Smooth muscle cell (in vitro differentiated cells): ENCODE data around the gene SLC9A9. TPM values are rescaled to one million over a fixed set of nuclear protein-coding genes. Genes with fewer than 3 reads are reported as not detected.

Source experiments
- DNase-seq: peaks from one replicate; lab custom pipeline; 2025; ENCODE audit not compliant: unreplicated experiment; lab: John Stamatoyannopoulos, UW
- H2AFZ ChIP-seq: fragments of 200-600 bp; sonication (generic); 2 replicates; pipeline ENCODE4 v1.6.0; 2016; ENCODE audit warnings: antibody characterized with exemption, low read depth, mild to moderate bottlenecking
- H3F3A ChIP-seq: fragments of 200-600 bp; sonication (generic); 2 replicates; pipeline ENCODE4 v1.6.0; 2017; ENCODE audit warnings: antibody characterized with exemption, low read depth
- H3K27ac ChIP-seq: fragments of 200-600 bp; sonication (generic); 2 replicates; pipeline ENCODE4 v1.5.1; 2016; ENCODE audit warnings: low read depth, mild to moderate bottlenecking
- H3K27me3 ChIP-seq: fragments of 200-600 bp; sonication (generic); 2 replicates; pipeline ENCODE4 v1.6.1; 2016; ENCODE audit warnings: low read depth, mild to moderate bottlenecking
- H3K36me3 ChIP-seq: fragments of 200-600 bp; sonication (generic); 2 replicates; pipeline ENCODE4 v1.5.1; 2016; ENCODE audit warnings: low read depth
- H3K4me1 ChIP-seq: fragments of 200-600 bp; sonication (generic); 2 replicates; pipeline ENCODE4 v1.5.1; 2016; ENCODE audit warnings: low read depth
- H3K4me2 ChIP-seq: fragments of 200-600 bp; sonication (generic); 2 replicates; pipeline ENCODE4 v1.6.0; 2016; ENCODE audit warnings: mild to moderate bottlenecking
- H3K4me3 ChIP-seq: fragments of 200-600 bp; sonication (generic); 2 replicates; pipeline ENCODE4 v1.5.1; 2016; ENCODE audit warnings: mild to moderate bottlenecking
- H3K79me2 ChIP-seq: fragments of 200-600 bp; sonication (generic); 2 replicates; pipeline ENCODE4 v1.6.0; 2016; ENCODE audit warnings: low read depth, mild to moderate bottlenecking
- H3K9ac ChIP-seq: fragments of 200-600 bp; sonication (generic); 2 replicates; pipeline ENCODE4 v1.6.0; 2016; ENCODE audit warnings: low read depth
- H3K9me3 ChIP-seq: fragments of 200-600 bp; sonication (generic); replicated peaks from 2 replicates; pipeline ENCODE4 v1.5.1; 2016; ENCODE audit warnings: low read depth
- H4K20me1 ChIP-seq: fragments of 200-600 bp; sonication (generic); 2 replicates; pipeline ENCODE4 v1.6.0; 2016; ENCODE audit warnings: low read depth
- CTCF ChIP-seq: fragments of 200-600 bp; sonication (generic); IDR thresholded peaks from 2 replicates; pipeline ENCODE4 v1.5.1; 2017; ENCODE audit warnings: borderline replicate concordance, mild to moderate bottlenecking, antibody characterized with exemption; ENCODE audit not compliant: insufficient read depth, poor library complexity, severe bottlenecking
- WGBS: methylation state at CpG from one replicate; pipeline ENCODE4 v1.1.7; 2016; ENCODE audit warnings: low lambda C conversion rate; 5-methylcytosine and 5-hydroxymethylcytosine counted together
- polyA plus RNA-seq: library from polyadenylated mRNA; unstranded; fragments of >200 nt; fragmentation: Nextera tagmentation; extraction: Ambion mirVana; gene quantifications from 2 replicates; pipeline ENCODE4 v1.2.1, GENCODE V29; 2016
- total RNA-seq: library from RNA; depleted of rRNA; stranded (reverse); fragments of >200 nt; gene quantifications from 2 replicates; pipeline ENCODE4 v1.2.3, GENCODE V29; 2014

The SLC9A9 gene
- total and polyA plus RNA-seq, 2 experiments from 2014 or later: 4.0 to 8.9 TPM

DNA sequence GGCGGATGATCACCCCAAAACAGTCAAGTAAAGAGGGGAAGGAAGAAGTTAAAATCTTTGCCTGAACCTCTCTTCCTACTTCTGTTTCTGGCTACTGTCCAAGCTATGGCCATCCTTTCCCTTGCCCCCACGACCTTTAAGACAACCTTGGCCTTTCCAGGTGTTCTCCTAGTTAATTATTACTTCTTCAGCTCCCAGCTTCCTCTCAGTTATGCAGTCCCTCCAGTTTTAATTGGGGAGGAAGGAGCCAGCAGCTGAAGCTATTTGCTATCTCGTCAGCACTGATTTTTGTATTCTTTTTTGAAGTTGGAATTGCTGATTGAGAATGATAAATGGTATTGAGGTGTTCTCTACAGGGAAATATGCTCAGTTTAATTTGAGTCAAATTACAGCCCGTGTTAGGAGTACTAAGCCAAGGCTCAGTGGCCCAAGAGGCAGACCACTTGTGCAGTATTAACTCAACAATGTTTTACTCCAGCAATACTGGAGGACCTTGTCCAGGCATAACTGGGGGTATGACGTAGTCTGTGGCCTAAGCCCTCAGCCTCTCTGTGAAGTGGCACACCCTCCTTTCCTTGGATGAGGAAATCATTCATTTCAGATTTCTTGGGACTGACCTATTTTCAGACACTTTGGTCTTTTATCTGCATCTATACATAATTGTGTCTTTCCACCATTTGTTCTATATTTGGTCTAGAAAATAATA lies 336.9 kb downstream of the SLC9A9 start:
- TF ChIP-seq CTCF: no peak

DNA sequence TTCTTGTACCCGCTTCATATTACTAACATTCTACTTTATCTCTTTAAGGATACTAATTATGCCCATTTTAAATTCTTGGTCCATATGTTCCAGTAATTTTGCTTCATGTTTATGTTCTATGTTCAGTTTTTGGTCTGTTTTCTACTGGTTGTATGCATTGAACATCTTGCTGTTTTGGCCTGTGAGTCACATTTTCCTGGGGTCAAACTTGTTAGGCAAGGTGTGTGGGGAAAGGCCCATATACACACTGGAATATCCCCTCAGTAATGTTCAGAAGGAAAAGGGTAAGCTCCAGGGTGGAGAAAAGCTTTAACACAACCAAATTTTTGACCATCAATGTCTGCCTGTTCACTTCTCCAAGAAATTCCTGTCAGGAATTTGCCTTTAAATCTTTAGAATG lies 337.7 kb downstream of the SLC9A9 start:
- H3K4me2 ChIP-seq: no peak overlapping the region
- no peaks in the 10 kb centered on the region for H4K20me1 ChIP-seq
- H3F3A ChIP-seq: no peaks in the 10 kb centered on the region
- no peak for TF ChIP-seq CTCF
- H3K27me3 ChIP-seq: no peaks in the 10 kb centered on the region
- 100% methylated on average over 1 of the region's 1 CpG for WGBS
- H3K9ac ChIP-seq: no peak overlapping the region
- no peaks in the 10 kb centered on the region for H3K4me1 ChIP-seq
- H3K4me3 ChIP-seq: no peak overlapping the region
- DNase-seq: no peak
- H3K9me3 ChIP-seq: no peaks in the 10 kb centered on the region
- H3K36me3 ChIP-seq: no peaks in the 10 kb centered on the region
- H2AFZ ChIP-seq: no peak overlapping the region
- no peaks in the 10 kb centered on the region for H3K79me2 ChIP-seq
- no peak overlapping the region for H3K27ac ChIP-seq

More for the DNA sequence above, 336.9 kb downstream of the SLC9A9 start:
- Histone ChIP-seq H3K36me3 (no peaks in the 10 kb centered on the region), H3K9me3 (no peaks in the 10 kb centered on the region), H2AFZ (no peak overlapping the region), H3F3A (no peaks in the 10 kb centered on the region), H3K79me2 (no peaks in the 10 kb centered on the region), H3K27me3 (no peaks in the 10 kb centered on the region), H3K4me3 (no peak overlapping the region), H3K4me2 (no peak overlapping the region), H4K20me1 (no peaks in the 10 kb centered on the region), H3K27ac (no peak overlapping the region), H3K9ac (no peak overlapping the region), H3K4me1 (no peaks in the 10 kb centered on the region)
- no peak for DNase-seq
- 92% methylated on average over 5 of the region's 5 CpGs for WGBS

GRCh38 chr3:143507735-143508580 lies 340.3 kb downstream of the SLC9A9 start:
- WGBS: 59% methylated on average over 3 of the region's 3 CpGs
- Histone ChIP-seq H3K9me3 (no peaks in the 10 kb centered on the region), H3K27ac (no peak overlapping the region), H3K79me2 (no peaks in the 10 kb centered on the region), H3F3A (no peaks in the 10 kb centered on the region), H2AFZ (no peak overlapping the region), H4K20me1 (no peaks in the 10 kb centered on the region), H3K27me3 (no peaks in the 10 kb centered on the region), H3K4me3 (no peak overlapping the region), H3K9ac (no peak overlapping the region), H3K4me1 (no peaks in the 10 kb centered on the region), H3K4me2 (peak overlapping the region; percentile 20), H3K36me3 (no peaks in the 10 kb centered on the region)
- no peak for TF ChIP-seq CTCF
- no peak for DNase-seq
